SK-N-SH (cell line): ENCODE measurements around the gene NCKAP5L.

Experiments
- FOXM1 ChIP-seq: IDR thresholded peaks from 2 replicates; pipeline ENCODE4 v1.4.0; 2012; ENCODE audit warnings: low read depth, mild to moderate bottlenecking
- TF ChIP-seq, protein P1 (sequence below): fragments of 200-600 bp; sonication (generic); IDR thresholded peaks from 2 replicates; pipeline ENCODE4 v1.6.1; 2017; ENCODE audit warnings: antibody characterized with exemption, mild to moderate bottlenecking, moderate library complexity

DNA sequence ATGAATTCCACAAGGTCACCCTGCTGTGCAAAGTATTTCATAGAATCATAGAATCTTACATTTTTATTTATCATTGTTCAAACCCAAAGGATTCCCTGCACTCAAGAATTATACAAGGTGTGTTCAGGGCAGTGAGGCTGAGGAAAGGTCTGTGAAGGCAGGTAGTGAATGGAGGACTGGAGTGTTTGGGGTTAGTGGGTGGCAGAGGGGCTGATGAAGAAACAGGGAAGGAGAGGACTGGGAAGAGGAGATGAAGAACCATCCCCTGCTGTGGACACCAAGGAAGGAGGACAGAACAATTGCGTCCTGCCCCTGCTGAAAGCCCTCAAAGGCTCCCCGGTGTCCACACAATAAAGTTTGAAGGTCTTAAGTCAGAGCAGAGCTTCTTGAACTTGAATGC, 25.5 kb upstream of the NCKAP5L start:
- TF ChIP-seq, protein P1, sequence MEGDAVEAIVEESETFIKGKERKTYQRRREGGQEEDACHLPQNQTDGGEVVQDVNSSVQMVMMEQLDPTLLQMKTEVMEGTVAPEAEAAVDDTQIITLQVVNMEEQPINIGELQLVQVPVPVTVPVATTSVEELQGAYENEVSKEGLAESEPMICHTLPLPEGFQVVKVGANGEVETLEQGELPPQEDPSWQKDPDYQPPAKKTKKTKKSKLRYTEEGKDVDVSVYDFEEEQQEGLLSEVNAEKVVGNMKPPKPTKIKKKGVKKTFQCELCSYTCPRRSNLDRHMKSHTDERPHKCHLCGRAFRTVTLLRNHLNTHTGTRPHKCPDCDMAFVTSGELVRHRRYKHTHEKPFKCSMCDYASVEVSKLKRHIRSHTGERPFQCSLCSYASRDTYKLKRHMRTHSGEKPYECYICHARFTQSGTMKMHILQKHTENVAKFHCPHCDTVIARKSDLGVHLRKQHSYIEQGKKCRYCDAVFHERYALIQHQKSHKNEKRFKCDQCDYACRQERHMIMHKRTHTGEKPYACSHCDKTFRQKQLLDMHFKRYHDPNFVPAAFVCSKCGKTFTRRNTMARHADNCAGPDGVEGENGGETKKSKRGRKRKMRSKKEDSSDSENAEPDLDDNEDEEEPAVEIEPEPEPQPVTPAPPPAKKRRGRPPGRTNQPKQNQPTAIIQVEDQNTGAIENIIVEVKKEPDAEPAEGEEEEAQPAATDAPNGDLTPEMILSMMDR = no peak
- TF ChIP-seq FOXM1 = no peak
